Panc1 (cell line): ENCODE results near the gene PLIN4. TPM values are rescaled to one million over a fixed set of nuclear protein-coding genes. Genes with fewer than 3 reads are reported as not detected.
A peak's percentile ranks its signal among the peaks of the same experiment; 100 is the strongest.

Source experiments
- ATAC-seq: fragments of 200-7000 bp; cut with Tn5 transposase; 2 replicates; pipeline ENCODE4 v1.9.1; 2020; ENCODE audit warnings: mild to moderate bottlenecking, moderate library complexity
- BruUV-seq: library from RNA; stranded (reverse); fragments of 400-500 nt; replicated peaks from 2 replicates; lab custom pipeline; 2021; lab: Mats Ljungman, UMichigan
- CTCF ChIA-PET: fragments of 300-600 bp; sonication (Branson Sonifier 250); formaldehyde crosslinking; loops from one replicate; lab custom pipeline; 2022; ENCODE audit warnings: antibody characterized with exemption; lab: Charles Lee
- POLR2A ChIA-PET: fragments of 300-600 bp; sonication (Branson Sonifier 250); formaldehyde crosslinking; loops from one replicate; lab custom pipeline; 2022; ENCODE audit warnings: antibody characterized with exemption; lab: Charles Lee
- DNase-seq: peaks from one replicate; pipeline ENCODE4 v3.0.0-alpha.2; 2010; ENCODE audit warnings: low read depth, low spot score
- H3K27ac ChIP-seq: 2 replicates; pipeline ENCODE4 v1.5.1; 2011; ENCODE audit warnings: mild to moderate bottlenecking, low read length, inconsistent platforms
- H3K27me3 ChIP-seq: fragments of 200-500 bp; sonication (Bioruptor generic); 2 replicates; pipeline ENCODE4 v1.6.0; 2014; ENCODE audit warnings: low read length, inconsistent platforms; ENCODE audit not compliant: control insufficient read depth, insufficient read depth
- H3K36me3 ChIP-seq: fragments of 200-500 bp; sonication (Bioruptor generic); 2 replicates; pipeline ENCODE4 v1.5.1; 2014; ENCODE audit warnings: inconsistent platforms, mild to moderate bottlenecking, low read length, moderate library complexity; ENCODE audit not compliant: control insufficient read depth, insufficient read depth
- H3K4me1 ChIP-seq: 2 replicates; pipeline ENCODE4 v1.5.1; 2011; ENCODE audit warnings: inconsistent platforms, mild to moderate bottlenecking, low read length, moderate library complexity; ENCODE audit not compliant: control insufficient read depth, insufficient read depth
- H3K4me3 ChIP-seq, 2 experiments: 2 replicates each; pipeline ENCODE4 v1.5.1; 2011 to 2012; ENCODE audit warnings: low read depth in 2 of 2, low read length in 2 of 2, mild to moderate bottlenecking in 2 of 2, inconsistent platforms in 1 of 2, moderate library complexity in 1 of 2
- H3K9me3 ChIP-seq: fragments of 200-500 bp; sonication (Bioruptor generic); 2 replicates; pipeline ENCODE4 v1.5.1; 2014; ENCODE audit warnings: low read depth, mild to moderate bottlenecking, inconsistent platforms, low read length, moderate library complexity; ENCODE audit not compliant: control insufficient read depth, insufficient read depth
- CTCF ChIP-seq: fragments of 450-650 bp; IDR thresholded peaks from 2 replicates; pipeline ENCODE4 v1.5.1; 2017; ENCODE audit warnings: mild to moderate bottlenecking
- REST ChIP-seq, 2 experiments: IDR thresholded peaks; 2 replicates each; pipeline ENCODE4 v1.6.1; 2011 to 2012; ENCODE audit warnings: low read depth in 2 of 2, control low read depth in 1 of 2, low read length in 1 of 2, mild to moderate bottlenecking in 1 of 2, moderate library complexity in 1 of 2; ENCODE audit not compliant: insufficient read depth in 1 of 2
- SIN3A ChIP-seq: IDR thresholded peaks from 2 replicates; pipeline ENCODE4 v1.6.1; 2012; ENCODE audit warnings: low read depth, mild to moderate bottlenecking, low read length, moderate library complexity, borderline replicate concordance; ENCODE audit not compliant: insufficient read depth
- TCF7L2 ChIP-seq: IDR thresholded peaks from 2 replicates; pipeline ENCODE4 v1.6.1; 2011; ENCODE audit warnings: mild to moderate bottlenecking, low read depth, low read length, inconsistent platforms
- in situ Hi-C: cut with HindIII; loops from 2 replicates; pipeline ENCODE4 v1.10.0; 2016; ENCODE audit warnings: low sequenced_read_pairs, low pct_unique_long_range_greater_than_20kb
- intact Hi-C: fragments of 100-400 bp; cut with micrococcal nuclease; formaldehyde crosslinking; loops from one replicate; pipeline ENCODE4 v1.10.0; 2022; ENCODE audit not compliant: unreplicated experiment
- total RNA-seq: library from RNA; stranded (reverse); gene quantifications from one replicate; pipeline ENCODE4 v1.2.1, GENCODE V29; 2021; ENCODE audit not compliant: unreplicated experiment

Gene PLIN4
- total RNA-seq, 1 experiment from 2014 or later: 10.2 TPM

GRCh38 chr19:4516939-4517300 is 1.4 kb downstream of the PLIN4 start:
- CTCF ChIA-PET: interaction anchor here (0.6 to 1.0 kb wide), 2 partner anchors 9 to 46 kb away, joined by 3 read pairs; no protein-coding TSS in a partner anchor
- peak; percentile 54 for ATAC-seq

DNA sequence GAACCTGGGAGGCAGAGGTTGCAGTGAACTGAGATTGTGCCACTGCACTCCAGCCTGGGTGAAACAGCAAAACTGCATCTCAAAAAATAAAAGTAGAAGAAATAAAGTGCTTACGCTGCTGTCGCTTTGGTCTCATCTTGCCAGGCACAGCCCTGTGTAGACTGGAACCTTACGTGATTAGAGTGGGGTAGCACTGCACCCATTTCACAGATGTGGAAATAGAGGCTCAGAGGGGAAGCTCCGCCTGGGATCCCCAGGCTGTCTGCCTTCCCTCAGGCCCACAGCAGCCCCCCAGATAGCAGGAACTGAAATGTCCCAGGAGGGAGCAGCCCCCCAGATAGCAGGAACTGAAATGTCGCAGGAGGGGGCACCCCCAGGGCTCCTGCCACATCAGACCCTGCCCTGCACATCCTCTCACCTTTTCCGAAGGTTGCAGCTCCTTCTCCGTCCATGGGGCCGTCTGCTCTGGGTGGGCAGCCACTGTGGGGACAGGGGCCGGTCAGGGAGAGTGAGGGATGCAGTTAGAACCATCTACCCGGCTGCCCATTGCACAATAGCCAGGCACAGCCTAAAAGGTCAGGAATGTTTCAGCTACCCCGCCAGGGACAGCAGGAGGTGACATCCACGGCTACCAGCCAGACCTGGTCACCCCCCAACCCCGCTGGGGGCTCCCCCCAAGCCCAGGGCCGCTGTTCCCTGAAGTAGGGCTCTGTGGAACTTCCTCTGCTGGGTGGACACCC is 1.9 kb downstream of the PLIN4 start:
- ATAC-seq (no peak), DNase-seq (no peak)
- TF ChIP-seq SIN3A (no peak), TCF7L2 (no peak), CTCF (no peak)
- no peaks in the 10 kb centered on the region for H3K9me3 ChIP-seq
- POLR2A ChIA-PET: interaction anchor here (0.9 kb wide), 1 partner anchor 27 kb away, joined by 3 read pairs; no protein-coding TSS in a partner anchor
- H3K4me1 ChIP-seq: peaks cover 19% of the 10 kb centered on the region
- in situ Hi-C loops: no loop called here
- H3K4me3 ChIP-seq: no peak overlapping the region
- CTCF ChIA-PET: interaction anchor here (0.6 to 1.0 kb wide), 4 partner anchors 9 to 249 kb away, joined by 3 to 5 read pairs (median 3); no protein-coding TSS in a partner anchor
- intact Hi-C loops: no loop called here
- BruUV-seq: no TSS peak
- no peaks in the 10 kb centered on the region for H3K36me3 ChIP-seq
- no peaks in the 10 kb centered on the region for H3K27me3 ChIP-seq
- no peak overlapping the region for H3K27ac ChIP-seq

More at GRCh38 chr19:4516939-4517300, 1.4 kb downstream of the PLIN4 start:
- peak overlapping the region; percentile 57; the same call in 1 of the 2 replicates for H3K27ac ChIP-seq
- peak overlapping the region in 1 of 2 experiments; percentile 23; a peak in 1 of 4 replicates for H3K4me3 ChIP-seq
- no peaks in the 10 kb centered on the region for H3K9me3 ChIP-seq
- peaks cover 19% of the 10 kb centered on the region for H3K4me1 ChIP-seq
- H3K36me3 ChIP-seq: no peaks in the 10 kb centered on the region
- TF ChIP-seq CTCF (no peak), REST (IDR thresholded peaks at IDR 0.05; ENCODE audit: insufficient read depth in 1 of 2, low read depth in 2 of 2, low read length in 1 of 2) (no peak), SIN3A (no peak), TCF7L2 (no peak)
- DNase-seq: no peak
- POLR2A ChIA-PET: interaction anchor here (0.9 kb wide), 1 partner anchor 28 kb away, joined by 3 read pairs; no protein-coding TSS in a partner anchor
- H3K27me3 ChIP-seq: no peaks in the 10 kb centered on the region
- in situ Hi-C loops (no loop called here), intact Hi-C loops (no loop called here)
- no TSS peak for BruUV-seq
